ENCODE results near the gene CEP43.

DNA sequence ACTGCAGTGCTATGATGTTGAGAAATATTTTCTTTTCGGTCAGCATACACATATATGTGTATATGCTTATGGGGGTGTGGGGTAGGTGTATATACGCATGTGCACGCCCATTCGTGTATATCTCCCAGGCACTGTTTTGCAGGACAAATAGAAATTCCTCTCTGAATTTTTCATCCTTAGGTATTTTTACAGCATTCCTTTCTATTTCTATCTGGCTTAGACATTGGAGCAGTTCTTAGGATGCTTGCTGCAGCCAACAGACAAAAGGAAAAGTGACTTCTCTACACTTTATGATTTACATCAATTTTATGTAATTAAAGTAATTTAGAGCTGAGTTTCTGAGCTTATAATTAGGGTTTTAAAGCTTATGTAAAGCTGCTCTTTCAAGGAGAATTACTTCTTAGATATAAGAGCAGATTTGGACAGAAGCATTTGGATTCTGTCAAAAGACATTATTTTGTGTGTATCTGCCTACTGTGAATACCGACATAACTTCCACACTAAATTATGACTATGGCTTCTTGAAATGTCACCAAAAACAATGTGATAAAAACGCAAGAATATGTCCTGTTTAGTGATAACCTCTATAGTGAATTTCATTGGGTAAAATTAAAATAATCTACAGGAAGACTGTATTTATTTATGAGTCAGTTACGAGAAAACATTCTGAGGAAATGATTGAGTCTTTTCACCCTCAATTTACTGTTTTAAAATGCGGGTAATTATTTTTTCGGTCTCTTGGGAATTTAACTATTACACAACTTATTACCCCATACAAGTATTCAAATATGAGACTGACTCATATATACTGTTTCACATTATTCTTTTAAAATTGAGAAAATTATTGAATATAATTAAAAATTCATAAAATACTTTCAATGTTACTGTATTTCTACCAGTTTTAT lies 21.3 kb upstream of the CEP43 start:
- no peak for TF ChIP-seq POLR2A (IDR thresholded peaks at IDR 0.05)
- TF ChIP-seq, protein P1, sequence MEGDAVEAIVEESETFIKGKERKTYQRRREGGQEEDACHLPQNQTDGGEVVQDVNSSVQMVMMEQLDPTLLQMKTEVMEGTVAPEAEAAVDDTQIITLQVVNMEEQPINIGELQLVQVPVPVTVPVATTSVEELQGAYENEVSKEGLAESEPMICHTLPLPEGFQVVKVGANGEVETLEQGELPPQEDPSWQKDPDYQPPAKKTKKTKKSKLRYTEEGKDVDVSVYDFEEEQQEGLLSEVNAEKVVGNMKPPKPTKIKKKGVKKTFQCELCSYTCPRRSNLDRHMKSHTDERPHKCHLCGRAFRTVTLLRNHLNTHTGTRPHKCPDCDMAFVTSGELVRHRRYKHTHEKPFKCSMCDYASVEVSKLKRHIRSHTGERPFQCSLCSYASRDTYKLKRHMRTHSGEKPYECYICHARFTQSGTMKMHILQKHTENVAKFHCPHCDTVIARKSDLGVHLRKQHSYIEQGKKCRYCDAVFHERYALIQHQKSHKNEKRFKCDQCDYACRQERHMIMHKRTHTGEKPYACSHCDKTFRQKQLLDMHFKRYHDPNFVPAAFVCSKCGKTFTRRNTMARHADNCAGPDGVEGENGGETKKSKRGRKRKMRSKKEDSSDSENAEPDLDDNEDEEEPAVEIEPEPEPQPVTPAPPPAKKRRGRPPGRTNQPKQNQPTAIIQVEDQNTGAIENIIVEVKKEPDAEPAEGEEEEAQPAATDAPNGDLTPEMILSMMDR (IDR thresholded peaks at IDR 0.05): no peak

Data from ovary (tissue), 3 donors.